Measurements from ENCODE around the gene GRID1.
A peak's percentile ranks its signal among the peaks of the same experiment; 100 is the strongest.

The GRID1 gene

DNA sequence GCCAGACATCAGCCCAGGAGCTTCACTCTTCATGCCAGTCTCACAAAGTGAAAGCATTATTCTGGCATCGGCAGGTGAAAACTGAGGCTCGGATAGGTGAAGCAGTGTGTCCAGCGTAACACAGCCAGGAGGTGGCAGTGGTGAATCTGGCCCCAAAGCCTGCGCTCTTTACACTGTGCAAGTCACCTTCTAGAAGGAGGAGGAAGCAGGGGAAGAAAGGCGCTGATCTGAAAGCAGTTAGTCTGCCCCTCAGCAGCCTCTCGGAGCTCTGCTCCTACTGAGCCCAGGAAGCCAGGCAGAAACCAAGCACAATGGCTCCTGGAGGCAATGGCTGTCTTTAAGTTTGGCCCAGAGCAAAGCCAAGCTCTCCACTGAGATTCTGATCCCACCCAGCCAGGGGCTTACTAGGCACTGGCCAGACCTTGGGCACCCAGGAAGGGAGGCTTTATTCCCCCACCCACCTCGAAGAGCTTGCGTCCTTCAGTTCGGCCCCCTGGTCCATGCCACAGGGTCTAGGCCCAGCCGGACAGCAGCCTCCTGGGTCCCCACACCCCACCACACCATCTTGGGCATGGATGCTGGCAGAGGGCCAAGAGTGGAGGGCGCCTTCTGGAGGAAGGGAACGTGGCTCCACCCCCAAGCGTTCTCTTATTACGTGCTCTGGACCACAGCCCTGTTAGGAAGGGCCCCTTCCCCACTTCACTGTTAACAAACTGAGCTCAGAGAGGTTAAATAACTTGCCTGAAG is 104.5 kb downstream of the GRID1 start:
- Histone ChIP-seq H3K4me1 (ENCODE audit: control insufficient read depth, insufficient read depth, low read length) (no peaks in the 10 kb centered on the region; the same call in 1 of the 2 replicates), H3K36me3 (ENCODE audit: control insufficient read depth in 2 of 2, insufficient read depth in 1 of 2, low read length in 2 of 2) (no peaks in the 10 kb centered on the region), H3K27ac (ENCODE audit: extremely low read depth, low read depth, low read length) (no peak overlapping the region), H3K4me3 (ENCODE audit: low read depth, low read length) (no peak overlapping the region), H3K9me3 (ENCODE audit: control insufficient read depth, insufficient read depth, low read depth, low read length) (no peaks in the 10 kb centered on the region)
- ChIA-PET POLR2A (no interaction called here), CTCF (interaction anchor here (0.6 to 1.1 kb wide), 4 partner anchors 107 to 498 kb away, joined by 3 read pairs; no protein-coding TSS in a partner anchor)
- TF ChIP-seq ZNF175 (tag by site-specific recombination; IDR thresholded peaks at IDR 0.05) = no peak
- TF ChIP-seq, protein P1, sequence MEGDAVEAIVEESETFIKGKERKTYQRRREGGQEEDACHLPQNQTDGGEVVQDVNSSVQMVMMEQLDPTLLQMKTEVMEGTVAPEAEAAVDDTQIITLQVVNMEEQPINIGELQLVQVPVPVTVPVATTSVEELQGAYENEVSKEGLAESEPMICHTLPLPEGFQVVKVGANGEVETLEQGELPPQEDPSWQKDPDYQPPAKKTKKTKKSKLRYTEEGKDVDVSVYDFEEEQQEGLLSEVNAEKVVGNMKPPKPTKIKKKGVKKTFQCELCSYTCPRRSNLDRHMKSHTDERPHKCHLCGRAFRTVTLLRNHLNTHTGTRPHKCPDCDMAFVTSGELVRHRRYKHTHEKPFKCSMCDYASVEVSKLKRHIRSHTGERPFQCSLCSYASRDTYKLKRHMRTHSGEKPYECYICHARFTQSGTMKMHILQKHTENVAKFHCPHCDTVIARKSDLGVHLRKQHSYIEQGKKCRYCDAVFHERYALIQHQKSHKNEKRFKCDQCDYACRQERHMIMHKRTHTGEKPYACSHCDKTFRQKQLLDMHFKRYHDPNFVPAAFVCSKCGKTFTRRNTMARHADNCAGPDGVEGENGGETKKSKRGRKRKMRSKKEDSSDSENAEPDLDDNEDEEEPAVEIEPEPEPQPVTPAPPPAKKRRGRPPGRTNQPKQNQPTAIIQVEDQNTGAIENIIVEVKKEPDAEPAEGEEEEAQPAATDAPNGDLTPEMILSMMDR (tag by site-specific recombination; IDR thresholded peaks at IDR 0.05) = 0 out of 2 replicates have a peak, but pooled peaks have one; percentile 22
- no peak for TF ChIP-seq GFI1B (tag by site-specific recombination; IDR thresholded peaks at IDR 0.05)
- no peak for TF ChIP-seq ZNF473 (tag by site-specific recombination; IDR thresholded peaks at IDR 0.05)
- TF ChIP-seq ZNF354C (tag by site-specific recombination; IDR thresholded peaks at IDR 0.05; ENCODE audit: borderline replicate concordance, low read depth) = no peak
- TF ChIP-seq SETDB1 (IDR thresholded peaks at IDR 0.05; ENCODE audit: insufficient read length, low read length) = no peak
- TF ChIP-seq, protein P2, sequence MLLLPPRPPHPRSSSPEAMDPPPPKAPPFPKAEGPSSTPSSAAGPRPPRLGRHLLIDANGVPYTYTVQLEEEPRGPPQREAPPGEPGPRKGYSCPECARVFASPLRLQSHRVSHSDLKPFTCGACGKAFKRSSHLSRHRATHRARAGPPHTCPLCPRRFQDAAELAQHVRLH (tag by site-specific recombination; IDR thresholded peaks at IDR 0.05) = no peak

- ChIA-PET POLR2A (no interaction called here), CTCF (interaction anchor here (0.6 to 1.1 kb wide), 3 partner anchors 107 to 498 kb away, joined by 3 read pairs; no protein-coding TSS in a partner anchor)
- TF ChIP-seq ZNF555 (tag by site-specific recombination; conservative IDR thresholded peaks at IDR 0.05) (no peak), ZNF544 (tag by site-specific recombination; IDR thresholded peaks at IDR 0.05) (no peak), ZNF121 (tag by site-specific recombination; IDR thresholded peaks at IDR 0.05) (no peak), ZNF433 (tag by site-specific recombination; IDR thresholded peaks at IDR 0.05; ENCODE audit: low read depth) (no peak), ZNF658 (tag by site-specific recombination; IDR thresholded peaks at IDR 0.05) (no peak), ZNF214 (tag by site-specific recombination; IDR thresholded peaks at IDR 0.05; ENCODE audit: borderline replicate concordance) (no peak), ZNF404 (tag by site-specific recombination; IDR thresholded peaks at IDR 0.05) (no peak), ZNF510 (tag by site-specific recombination; IDR thresholded peaks at IDR 0.05; ENCODE audit: insufficient replicate concordance) (no peak), ZNF202 (tag by site-specific recombination; IDR thresholded peaks at IDR 0.05; ENCODE audit: borderline replicate concordance) (no peak), ZSCAN30 (tag by site-specific recombination; IDR thresholded peaks at IDR 0.05) (no peak), IKZF3 (tag by site-specific recombination; IDR thresholded peaks at IDR 0.05) (no peak), ZNF707 (tag by site-specific recombination; IDR thresholded peaks at IDR 0.05) (no peak), ZIC2 (tag by site-specific recombination; IDR thresholded peaks at IDR 0.05) (no peak), ZNF423 (tag by site-specific recombination; IDR thresholded peaks at IDR 0.05) (no peak)
- TF ChIP-seq, protein P3, sequence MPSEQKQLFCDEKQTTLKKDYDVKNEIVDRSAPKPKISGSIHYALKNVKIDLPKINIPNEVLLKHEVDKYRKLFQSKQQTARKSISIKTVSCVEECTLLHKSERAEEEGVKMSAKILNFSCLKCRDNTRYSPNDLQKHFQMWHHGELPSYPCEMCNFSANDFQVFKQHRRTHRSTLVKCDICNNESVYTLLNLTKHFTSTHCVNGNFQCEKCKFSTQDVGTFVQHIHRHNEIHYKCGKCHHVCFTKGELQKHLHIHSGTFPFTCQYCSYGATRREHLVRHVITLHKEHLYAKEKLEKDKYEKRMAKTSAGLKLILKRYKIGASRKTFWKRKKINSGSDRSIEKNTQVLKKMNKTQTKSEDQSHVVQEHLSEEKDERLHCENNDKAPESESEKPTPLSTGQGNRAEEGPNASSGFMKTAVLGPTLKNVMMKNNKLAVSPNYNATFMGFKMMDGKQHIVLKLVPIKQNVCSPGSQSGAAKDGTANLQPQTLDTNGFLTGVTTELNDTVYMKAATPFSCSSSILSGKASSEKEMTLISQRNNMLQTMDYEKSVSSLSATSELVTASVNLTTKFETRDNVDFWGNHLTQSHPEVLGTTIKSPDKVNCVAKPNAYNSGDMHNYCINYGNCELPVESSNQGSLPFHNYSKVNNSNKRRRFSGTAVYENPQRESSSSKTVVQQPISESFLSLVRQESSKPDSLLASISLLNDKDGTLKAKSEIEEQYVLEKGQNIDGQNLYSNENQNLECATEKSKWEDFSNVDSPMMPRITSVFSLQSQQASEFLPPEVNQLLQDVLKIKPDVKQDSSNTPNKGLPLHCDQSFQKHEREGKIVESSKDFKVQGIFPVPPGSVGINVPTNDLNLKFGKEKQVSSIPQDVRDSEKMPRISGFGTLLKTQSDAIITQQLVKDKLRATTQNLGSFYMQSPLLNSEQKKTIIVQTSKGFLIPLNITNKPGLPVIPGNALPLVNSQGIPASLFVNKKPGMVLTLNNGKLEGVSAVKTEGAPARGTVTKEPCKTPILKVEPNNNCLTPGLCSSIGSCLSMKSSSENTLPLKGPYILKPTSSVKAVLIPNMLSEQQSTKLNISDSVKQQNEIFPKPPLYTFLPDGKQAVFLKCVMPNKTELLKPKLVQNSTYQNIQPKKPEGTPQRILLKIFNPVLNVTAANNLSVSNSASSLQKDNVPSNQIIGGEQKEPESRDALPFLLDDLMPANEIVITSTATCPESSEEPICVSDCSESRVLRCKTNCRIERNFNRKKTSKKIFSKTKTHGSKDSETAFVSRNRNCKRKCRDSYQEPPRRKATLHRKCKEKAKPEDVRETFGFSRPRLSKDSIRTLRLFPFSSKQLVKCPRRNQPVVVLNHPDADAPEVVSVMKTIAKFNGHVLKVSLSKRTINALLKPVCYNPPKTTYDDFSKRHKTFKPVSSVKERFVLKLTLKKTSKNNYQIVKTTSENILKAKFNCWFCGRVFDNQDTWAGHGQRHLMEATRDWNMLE (tag by site-specific recombination; conservative IDR thresholded peaks at IDR 0.05; ENCODE audit: low read depth) = no peak
- TF ChIP-seq, protein P4, sequence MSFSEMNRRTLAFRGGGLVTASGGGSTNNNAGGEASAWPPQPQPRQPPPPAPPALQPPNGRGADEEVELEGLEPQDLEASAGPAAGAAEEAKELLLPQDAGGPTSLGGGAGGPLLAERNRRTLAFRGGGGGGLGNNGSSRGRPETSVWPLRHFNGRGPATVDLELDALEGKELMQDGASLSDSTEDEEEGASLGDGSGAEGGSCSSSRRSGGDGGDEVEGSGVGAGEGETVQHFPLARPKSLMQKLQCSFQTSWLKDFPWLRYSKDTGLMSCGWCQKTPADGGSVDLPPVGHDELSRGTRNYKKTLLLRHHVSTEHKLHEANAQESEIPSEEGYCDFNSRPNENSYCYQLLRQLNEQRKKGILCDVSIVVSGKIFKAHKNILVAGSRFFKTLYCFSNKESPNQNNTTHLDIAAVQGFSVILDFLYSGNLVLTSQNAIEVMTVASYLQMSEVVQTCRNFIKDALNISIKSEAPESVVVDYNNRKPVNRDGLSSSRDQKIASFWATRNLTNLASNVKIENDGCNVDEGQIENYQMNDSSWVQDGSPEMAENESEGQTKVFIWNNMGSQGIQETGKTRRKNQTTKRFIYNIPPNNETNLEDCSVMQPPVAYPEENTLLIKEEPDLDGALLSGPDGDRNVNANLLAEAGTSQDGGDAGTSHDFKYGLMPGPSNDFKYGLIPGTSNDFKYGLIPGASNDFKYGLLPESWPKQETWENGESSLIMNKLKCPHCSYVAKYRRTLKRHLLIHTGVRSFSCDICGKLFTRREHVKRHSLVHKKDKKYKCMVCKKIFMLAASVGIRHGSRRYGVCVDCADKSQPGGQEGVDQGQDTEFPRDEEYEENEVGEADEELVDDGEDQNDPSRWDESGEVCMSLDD (tag by site-specific recombination; IDR thresholded peaks at IDR 0.05) = no peak
- H3K4me1 ChIP-seq (ENCODE audit: control insufficient read depth, insufficient read depth, low read length) = no peaks in the 10 kb centered on the region; the same call in 1 of the 2 replicates
- H3K36me3 ChIP-seq (ENCODE audit: control insufficient read depth in 2 of 2, insufficient read depth in 1 of 2, low read length in 2 of 2) = no peaks in the 10 kb centered on the region
- H3K4me3 ChIP-seq (ENCODE audit: low read depth, low read length) = no peak overlapping the region
- H3K27ac ChIP-seq (ENCODE audit: extremely low read depth, low read depth, low read length) = no peak overlapping the region
- H3K9me3 ChIP-seq (ENCODE audit: control insufficient read depth, insufficient read depth, low read depth, low read length) = no peaks in the 10 kb centered on the region
These were observed 105.1 kb downstream of the GRID1 start for GRCh38 chr10:86261470-86261869.
